HG03378 (cell line): ENCODE measurements around the gene KCNMA1.

ENCODE experiments used
- ATAC-seq: cut with Tn5 transposase; IDR thresholded peaks from one replicate; pipeline ENCODE4 v1.9.1; 2021; ENCODE audit warnings: mild to moderate bottlenecking, moderate library complexity; ENCODE audit not compliant: unreplicated experiment

KCNMA1 gene

DNA sequence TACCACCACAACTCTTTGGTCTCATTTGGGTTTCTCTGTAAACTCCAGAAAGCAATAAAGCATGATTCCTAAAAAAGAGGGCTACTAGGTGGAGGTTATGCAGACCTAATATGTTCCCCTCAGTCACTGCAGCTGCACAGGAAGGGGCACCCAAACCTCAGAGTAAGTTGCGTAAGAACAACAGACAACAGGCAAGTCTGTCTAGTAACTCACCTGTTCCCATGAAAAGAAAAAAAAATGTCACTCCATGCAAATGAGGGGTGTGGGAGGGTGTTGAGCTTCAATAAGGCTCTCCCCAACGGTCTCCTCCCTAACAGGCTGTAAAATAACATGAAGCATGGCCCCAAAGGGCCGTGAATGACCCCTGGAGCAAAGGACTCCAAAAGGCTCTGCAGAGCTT, 461.4 kb downstream of the KCNMA1 start:
- no peak for ATAC-seq

DNA sequence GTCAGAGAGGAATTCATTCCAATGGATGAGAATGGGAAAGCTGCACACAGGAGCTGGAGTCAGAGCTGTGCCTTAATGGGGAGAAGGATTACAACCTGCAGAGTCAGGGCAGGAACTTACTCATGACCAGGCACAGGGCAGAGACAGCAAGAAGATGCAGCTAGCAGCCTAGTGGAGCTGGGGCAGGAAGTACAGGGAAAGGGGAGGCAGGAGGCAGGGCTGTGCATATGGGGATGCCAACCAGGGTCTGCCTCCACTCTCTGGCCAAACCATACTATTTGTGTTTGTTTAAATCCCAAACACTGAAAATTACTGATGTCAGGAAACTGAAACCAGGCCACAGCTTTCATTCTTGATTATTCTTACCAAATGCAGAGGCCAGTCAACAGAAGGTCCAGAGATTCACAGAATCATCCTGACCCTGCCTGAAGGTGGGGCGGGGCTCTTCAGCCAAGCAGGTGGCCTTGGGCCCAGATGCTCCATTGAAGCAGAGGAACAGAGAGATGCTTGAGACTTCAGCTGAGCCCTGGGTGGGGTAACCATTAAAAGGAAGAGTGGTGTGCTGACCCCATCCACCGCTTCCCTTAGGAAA, 461.9 kb downstream of the KCNMA1 start:
- no peak for ATAC-seq

DNA sequence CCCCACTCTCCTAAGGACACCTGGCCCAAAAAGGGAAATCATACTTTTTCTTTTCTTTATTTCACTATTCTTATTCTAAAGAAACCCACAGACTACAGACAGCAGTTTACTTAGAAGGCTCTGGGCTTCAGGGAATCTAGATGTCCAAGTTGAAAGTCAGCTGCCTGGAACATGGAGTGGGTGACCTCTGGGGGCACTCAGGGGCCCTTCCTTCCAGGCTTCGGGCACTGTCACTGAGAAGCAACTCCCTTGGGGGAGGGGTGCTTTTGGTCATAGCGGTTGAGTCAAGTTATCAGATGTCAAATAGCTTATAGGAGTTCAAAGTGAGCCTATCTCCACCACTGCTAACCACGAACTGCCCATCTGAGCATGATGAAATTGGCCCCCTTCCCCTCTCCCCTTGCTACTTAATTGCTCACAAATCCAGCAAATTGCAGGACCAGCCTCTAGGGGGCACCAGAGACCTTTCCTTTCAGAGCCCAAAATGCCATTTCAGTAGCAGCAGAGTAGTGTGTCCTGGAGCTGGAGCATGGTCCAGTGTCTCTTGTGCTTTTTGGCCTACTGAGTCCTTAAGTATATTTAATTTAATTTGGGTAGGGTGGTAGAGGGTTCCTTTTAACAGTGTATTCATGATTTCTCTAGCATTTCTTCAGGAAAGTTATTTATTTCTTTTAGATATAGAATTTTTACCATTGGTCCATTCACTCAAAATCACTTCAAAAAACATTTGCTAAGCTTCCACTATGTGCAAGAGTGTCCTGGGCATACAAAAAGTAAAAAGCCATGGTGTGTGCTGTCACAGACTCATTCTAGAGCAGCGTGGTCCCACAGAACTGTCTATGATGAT, 463.8 kb downstream of the KCNMA1 start:
- ATAC-seq: no peak

DNA sequence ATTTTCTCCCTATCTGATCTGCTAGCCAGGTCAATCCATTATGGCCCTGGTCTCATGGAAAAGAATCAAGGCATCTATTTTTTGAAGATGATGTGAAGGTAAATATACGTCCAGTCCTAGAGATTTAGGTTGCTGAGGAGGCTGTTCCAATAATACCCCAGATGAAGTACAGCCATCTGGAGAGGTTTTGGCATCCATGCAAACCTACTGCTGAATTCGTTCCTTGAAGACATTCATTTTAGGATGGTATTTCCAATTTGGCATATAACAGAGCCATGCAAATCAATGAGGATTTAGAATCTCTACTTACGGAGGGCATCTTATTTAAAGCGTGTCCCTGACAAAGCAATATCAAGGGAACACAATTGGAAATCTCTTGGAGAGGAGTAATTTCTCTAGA, 465.5 kb downstream of the KCNMA1 start:
- ATAC-seq: no peak

DNA sequence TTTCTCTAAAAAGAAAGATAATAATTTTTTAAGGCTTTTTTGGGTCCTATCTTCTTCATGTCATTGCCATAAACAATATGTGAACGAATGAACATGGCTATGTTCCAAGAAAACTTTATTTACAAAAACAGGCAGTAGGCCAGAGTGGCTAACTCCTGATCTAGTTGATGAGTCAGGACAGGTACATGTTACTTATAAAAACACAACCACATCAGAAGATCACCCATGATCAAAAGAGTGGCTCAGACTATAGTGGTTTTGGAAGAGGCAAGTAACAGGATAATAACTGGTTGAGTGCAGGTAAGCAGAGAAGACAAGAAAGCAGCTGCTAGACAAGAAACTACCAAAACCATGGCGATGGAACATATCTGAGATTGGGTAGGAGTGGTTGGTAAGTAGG, 468.7 kb downstream of the KCNMA1 start:
- no peak for ATAC-seq

DNA sequence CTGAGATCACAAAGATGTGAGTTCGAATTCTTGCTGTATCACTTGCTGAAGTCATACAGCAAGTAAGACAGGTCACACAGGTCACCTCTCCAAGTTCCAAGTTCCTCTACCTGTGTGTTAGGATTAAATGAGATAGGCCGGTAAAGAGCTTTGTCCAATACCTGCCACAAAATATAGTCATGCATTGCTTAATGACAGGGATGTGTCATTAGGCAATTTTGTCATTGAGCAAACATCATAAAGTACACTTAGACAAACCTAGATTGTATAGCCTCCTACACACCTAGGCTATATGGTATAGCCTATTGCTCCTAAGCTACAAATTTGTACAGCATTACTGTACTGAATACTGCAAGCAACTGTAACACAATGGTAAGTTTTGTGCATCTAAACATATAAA, 469.4 kb downstream of the KCNMA1 start:
- ATAC-seq: no peak

DNA sequence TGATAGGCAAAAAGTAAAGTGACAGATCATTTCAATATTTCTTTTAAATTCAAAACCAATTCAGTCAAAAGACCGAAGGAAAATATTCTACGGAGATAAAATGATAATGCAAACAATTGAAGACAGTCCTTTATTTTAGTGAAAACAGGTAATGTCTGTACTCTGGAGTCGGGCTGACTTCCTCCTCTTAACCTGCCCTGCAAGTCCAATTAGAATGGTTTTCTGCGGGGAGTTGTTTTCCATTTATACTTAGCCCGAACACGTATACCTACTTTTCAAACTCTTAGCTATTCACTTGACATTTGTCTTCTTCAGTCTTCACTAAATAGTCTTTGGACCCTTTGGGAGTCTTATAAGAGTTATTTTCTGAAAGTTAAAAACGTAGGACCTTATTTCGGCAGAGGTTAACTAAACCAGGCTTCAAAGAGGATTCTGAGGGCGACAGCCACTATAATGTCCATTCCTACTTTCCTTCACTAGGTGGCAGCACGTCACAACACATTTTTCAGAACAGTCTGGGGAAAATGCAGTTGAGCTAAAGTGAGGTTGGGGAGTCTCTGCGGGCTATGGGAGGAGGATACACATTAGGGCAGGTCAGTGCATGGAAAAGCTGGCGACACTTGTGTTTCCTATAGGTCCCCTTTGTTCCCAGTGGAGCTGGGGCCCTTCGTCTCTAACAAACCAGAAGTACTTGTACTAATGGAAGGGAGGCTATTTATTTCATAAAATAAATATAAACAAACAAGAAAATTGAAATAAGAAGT, 472.0 kb downstream of the KCNMA1 start:
- ATAC-seq: peak; percentile 72

DNA sequence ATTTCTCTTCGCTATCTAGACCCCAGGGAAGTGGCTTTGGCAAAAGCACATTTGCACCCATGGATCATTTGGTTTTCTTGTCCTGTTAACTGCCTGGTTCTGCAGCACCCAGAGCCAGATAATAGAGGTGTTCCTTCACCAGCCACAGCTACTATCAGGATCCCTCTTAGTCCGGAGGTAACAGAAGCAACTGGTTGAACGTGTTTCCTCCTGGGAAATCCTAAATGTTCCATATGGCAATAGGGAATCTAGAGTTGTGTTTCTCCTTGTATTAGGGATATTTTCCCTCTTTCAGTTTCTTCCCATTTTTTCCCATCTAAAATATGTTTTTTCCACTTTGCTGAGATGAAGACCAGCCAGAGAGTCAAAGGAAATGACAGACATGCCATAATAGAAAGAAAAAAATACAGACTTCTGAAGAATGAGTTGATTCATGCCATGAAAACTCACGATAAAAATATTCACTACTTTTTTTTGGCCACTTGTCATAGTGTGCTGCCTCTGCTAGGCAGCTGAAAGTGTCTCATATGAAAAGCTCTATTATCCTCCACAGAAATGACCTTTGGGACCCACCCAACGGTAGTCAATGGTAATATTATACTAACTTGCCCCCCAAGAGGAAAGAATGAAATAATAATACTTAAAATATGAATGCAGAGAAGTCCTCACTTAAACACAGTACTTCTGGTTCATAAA, 472.8 kb downstream of the KCNMA1 start:
- ATAC-seq: no peak

DNA sequence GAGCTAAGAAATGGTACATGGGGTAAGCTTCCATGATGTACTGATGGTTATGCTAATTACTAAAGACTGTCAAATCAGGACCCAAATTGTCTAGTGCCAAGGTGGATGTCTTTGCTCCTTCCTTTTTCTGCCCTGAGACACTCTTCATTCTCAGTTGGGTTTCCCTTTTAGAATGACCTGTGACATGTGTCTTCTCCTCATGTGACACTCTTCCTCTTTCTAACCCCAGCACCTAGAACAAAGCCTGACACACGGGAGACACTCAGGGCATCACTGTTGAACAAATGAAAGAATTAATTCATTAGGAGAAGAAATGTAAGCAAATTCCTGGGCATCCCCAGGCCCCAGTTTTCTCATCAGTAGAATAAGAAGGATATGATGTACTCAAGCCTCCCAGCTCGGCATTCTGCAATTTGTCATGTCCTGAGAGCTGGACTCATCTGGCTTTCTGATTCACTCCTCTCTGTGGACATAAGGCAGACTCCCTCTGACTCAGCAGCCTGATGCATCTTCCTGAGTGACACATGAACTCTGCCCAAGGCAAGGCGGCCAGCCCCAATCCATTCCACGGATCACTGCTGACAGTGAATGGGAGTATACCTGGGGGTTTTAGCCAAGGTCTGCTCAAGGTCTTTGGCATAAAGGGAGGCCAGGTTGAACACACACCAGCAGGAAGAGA, 473.8 kb downstream of the KCNMA1 start:
- ATAC-seq: no peak

DNA sequence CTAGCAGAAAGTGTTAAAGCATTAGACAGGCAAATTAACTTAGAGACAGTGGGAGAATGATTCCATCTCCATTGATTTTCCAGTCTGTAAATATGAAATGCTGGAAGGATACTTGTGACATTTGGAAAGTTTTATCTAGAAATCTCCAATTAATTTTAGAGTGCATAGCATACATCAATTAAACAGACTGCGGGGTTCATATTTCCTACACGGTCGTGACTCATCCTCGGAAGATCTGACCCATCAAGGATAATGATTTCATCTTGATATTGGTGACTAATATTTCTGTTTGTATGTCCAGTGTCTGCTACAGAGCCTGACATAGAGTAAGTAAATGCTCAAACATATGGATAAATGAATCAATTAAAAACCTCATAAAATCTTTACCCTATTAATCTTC, 474.9 kb downstream of the KCNMA1 start:
- no peak for ATAC-seq

DNA sequence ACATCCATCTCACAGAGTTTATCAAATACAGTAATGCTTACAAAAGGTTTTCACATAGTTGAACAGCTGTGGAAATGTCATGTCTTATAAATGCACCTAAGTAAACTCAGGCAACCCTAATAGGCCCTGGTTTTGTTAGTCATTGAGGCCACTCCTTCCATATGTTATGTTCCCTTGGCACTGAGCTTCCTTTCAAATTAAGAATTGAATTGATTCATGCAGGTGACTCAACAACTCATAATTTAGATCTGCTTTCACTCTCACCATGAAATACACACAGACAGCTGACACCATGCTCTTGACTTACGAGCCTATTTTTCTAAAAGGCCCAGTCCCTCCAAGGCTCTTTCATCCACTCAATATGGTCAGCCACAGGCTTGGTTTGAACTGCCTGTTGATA, 476.9 kb downstream of the KCNMA1 start:
- ATAC-seq: no peak

DNA sequence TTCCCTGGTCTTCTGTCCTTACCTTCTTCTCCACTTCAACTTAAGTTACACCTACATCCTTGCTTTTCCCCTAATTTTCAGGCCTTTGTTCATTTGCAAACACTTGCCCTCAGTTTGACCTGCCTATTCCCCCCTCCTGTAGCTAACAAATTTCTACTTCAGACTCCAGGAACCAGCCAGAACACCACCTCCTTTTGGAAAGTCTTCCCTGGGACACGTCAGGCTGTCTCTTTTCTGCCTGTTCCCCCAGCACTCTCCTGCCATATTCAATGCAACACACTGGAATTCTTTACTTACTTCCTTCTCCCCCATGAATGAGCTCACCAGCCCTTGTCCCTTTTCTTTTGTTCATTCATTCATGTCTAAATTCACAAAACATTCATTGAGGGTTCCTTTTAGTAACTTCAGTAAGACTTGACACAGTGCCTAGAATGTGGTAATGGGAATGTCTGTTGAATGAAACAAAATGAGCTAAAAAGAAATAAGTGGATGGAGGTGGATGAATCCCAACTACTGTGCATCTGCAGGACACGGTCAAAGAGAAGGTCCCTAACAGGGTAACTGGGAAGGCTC, 478.0 kb downstream of the KCNMA1 start:
- ATAC-seq: no peak

DNA sequence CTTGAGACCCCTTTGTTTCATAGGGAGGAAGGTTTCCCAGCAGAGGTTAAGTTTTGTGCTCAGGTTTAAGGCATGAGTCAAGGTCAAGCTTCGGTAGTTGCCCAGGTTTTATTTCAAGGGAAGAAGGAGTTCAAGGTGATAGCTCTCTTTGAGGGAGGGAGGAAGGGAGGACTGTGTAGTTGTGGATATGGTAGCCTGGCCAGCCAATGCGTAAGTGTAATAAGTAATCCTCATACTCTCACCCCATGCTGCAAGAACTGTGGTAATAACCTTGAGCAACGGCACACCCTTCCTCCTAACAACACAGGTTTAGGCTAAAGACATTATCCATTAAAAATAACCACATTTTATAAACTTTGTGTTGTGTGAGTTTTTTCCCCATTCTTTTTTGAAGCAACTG, 478.9 kb downstream of the KCNMA1 start:
- ATAC-seq: no peak

DNA sequence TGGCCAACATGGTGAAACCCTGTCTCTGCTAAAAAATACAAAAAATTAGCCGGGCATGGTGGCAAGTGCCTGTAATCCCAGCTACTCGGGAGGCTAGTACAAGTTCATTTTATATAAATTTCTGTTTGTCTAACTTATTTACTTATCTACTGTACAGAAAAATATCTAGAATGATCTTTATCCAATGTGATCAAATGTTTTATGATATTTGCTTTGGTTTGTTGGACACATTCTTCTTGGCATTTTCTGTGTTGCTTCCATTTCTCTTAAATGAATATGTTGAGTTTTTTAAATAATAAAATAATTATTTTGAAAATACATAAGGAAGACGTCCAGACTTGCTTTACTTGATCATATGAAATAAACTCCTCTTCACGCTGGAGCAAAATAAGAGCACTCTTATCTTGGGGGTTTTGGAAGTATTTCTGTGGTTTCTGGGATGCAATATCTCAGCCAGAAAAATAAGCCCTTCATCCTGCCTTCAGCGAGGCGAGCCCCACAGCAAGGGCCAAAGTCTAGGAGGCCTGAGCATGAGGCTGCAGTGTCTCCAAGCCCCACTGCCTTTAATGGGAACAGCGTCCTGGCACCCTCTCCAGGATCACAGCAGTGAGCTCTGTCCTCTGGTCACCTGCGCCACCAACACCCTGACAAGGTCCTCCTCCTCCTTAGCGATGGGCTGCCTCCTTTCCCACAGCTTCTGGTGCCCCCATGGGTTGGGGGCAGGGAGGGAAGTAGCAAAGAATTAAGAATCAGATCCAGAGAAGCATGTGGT, 480.2 kb downstream of the KCNMA1 start:
- no peak for ATAC-seq

DNA sequence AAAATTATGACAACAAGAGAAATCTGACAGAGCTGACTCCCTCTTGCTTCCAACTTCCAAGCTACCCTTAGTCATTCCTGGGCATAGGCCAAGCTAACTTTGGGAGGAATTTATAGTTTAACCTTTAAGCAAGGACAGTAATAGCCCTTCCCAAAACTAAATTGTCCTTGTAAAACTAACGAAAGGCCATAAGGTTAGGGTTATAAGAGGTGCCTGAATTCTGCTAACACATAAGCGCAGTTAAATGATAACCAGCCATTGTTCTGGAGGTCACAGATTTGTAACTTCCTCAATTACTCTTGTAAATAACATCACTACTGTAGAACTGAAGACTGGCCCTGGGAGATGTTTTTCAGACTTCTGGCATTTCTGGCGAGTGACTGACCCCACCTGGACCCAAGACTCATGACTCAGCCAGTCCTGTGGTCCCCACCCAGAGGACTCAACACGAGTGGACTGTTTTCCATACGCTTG, 481.2 kb downstream of the KCNMA1 start:
- ATAC-seq: no peak

DNA sequence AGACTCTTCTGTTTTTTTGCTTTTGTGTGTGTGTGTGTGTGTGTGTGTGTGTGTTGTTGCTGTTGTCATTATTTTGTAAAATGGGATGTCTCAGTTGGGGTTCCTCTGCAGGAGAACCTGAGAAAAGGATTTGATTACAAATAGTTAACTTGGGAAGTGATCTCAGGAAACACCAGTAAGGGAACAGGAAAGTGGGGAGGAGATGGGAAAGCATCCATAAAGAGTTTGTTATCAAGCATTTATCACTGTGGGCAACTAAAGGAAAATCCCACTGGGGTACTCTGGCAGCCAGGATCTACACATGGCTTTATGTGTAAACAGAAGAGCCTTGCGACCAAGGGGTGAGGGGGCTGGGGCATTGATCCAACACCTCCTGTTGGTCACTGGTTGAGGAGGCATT, 485.4 kb downstream of the KCNMA1 start:
- no peak for ATAC-seq

DNA sequence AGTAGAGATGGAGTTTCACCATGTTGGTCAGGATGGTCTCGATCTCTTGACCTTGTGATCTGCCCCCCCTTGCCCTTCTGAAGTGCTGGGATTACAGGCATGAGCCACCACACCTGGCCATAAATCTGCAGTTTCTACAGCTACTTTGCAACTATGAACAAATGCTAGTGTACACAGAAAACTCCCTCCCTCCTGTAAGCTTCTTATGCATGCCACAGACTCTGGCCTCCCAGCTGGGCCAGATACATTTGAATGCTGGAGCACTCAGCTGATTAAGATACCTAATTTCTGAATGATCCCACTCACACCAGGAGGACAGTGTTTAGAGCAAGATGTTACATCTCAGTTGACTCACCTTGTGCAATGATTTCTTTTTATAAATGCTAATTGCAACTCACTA, 486.2 kb downstream of the KCNMA1 start:
- ATAC-seq: no peak

DNA sequence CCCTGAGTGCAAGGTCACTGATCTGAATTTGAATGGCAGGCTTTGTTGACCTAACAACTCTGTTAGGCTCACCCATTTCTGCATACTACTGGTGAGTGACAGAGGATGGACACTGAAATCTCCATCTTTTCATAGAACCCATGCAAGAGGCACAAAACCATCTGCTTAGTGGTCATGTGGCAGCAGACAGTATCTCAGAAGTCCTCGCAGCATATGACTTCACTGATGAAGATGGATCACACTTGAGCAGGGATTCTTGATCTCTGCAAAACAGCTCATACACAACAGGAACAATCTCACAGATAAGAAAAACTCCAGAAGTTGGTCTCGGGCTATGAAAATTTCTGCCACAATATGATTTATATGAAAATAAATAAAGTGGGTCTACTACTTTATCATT, 487.9 kb downstream of the KCNMA1 start:
- ATAC-seq: no peak

DNA sequence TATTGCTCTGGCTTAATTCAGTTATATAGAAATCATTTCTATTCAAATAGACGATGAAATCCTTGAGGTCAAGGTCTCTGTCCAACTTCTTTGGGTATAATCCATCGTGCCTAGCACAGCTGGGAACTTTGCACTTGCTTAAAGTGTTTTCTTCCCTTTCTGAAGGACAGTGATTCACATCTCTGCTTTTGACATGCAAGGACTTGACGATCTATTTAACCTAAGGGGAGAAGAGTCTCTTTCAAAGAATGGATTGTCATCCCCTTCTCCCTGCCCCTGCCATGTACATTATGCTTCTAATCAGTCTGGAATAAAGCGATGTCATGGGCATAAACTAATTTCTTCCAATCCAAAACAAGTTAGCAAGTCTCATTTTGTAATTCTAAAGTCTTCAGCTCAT, 488.6 kb downstream of the KCNMA1 start:
- no peak for ATAC-seq

DNA sequence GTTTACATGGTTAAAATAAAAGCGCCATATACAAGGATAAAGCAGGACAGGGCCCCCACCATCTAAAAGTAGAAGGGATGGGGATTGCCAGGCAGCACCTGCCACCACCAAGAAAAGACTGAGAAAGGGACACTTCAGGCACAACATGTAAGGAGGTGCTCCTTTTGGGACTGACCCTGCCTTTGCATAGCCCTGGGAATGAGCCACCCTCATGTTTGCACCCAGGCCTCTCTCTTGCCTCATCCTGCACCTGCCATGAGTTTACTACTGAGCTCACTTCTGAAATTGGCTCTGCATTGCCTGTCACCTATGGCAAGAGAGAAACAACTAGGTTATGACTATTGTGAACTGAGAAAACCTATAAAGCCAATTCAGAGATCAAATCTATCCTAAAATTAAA, 489.7 kb downstream of the KCNMA1 start:
- no peak for ATAC-seq
